ENCODE data around the gene EHD2.

DNA sequence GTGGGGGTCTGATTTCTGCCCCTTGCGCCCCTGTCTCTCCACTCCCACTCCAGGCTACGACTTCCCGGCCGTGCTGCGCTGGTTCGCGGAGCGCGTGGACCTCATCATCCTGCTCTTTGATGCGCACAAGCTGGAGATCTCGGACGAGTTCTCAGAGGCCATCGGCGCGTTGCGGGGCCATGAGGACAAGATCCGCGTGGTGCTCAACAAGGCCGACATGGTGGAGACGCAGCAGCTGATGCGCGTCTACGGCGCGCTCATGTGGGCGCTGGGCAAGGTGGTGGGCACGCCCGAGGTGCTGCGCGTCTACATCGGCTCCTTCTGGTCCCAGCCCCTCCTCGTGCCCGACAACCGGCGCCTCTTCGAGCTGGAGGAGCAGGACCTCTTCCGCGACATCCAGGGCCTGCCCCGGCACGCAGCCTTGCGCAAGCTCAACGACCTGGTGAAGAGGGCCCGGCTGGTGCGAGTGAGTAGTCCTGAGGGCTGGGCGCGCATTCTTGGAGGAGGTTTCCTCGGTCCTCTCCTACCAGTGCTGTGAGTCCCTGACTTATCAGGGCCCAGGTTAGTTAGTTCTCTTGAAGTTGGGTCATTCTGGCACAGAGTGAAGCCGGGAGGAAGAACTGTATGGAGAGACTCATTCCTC lies 12.7 kb downstream of the EHD2 start:
- TF ChIP-seq EZH2 (IDR thresholded peaks at IDR 0.05; ENCODE audit: insufficient read depth, poor library complexity, severe bottlenecking) (no peak), EZH2phosphoT487 (IDR thresholded peaks at IDR 0.05; ENCODE audit: insufficient read depth, low read depth) (no peak)
